Sigmoid colon (tissue), 4 donors: ENCODE measurements around the gene ZNF296.

Experiments used
- CTCF ChIP-seq, 4 experiments: fragments of 450-650 bp in 3 of 4; fragments of 200-600 bp in 1 of 4; IDR thresholded peaks; one replicate each; pipeline ENCODE4 v1.5.1; 2016 to 2019; ENCODE audit warnings: antibody characterized with exemption in 4 of 4, mild to moderate bottlenecking in 3 of 4, moderate library complexity in 2 of 4
- EP300 ChIP-seq, 4 donors: sonication (generic); formaldehyde crosslinking; IDR thresholded peaks; one replicate each; pipeline ENCODE4 v1.6.1; 2017; ENCODE audit warnings: antibody characterized with exemption in 4 of 4
- POLR2A ChIP-seq, 2 donors: fragments of 450-650 bp; IDR thresholded peaks; one replicate each; pipeline ENCODE4 v1.6.1; 2016; ENCODE audit warnings: antibody characterized with exemption in 2 of 2, mild to moderate bottlenecking in 2 of 2, moderate library complexity in 2 of 2
- POLR2AphosphoS5 ChIP-seq, 4 donors: sonication (generic); formaldehyde crosslinking; IDR thresholded peaks; one replicate each; pipeline ENCODE4 v1.6.1; 2017; ENCODE audit warnings: antibody characterized with exemption in 4 of 4

- TF ChIP-seq CTCF (IDR thresholded peaks at IDR 0.05) (no peak), POLR2A (IDR thresholded peaks at IDR 0.05) (no peak), POLR2AphosphoS5 (IDR thresholded peaks at IDR 0.05) (no peak), EP300 (IDR thresholded peaks at IDR 0.05) (no peak)
Measured at GRCh38 chr19:45057444-45057843, 18.8 kb downstream of the ZNF296 start.
